ENCODE results near the gene LMO3. TPM values are rescaled to one million over a fixed set of nuclear protein-coding genes. Genes with fewer than 3 reads are reported as not detected.

LMO3 gene
- total RNA-seq, 1 donor from 2014 or later, result 0.26 TPM

- H3K4me3 ChIP-seq (ENCODE audit: low read depth, low read length), result no peak overlapping the region
- no peak for TF ChIP-seq CTCF (IDR thresholded peaks at IDR 0.05; ENCODE audit: insufficient read depth, low read length, severe bottlenecking)
- H3K36me3 ChIP-seq (ENCODE audit: control insufficient read depth, insufficient read depth, low read length), result no peaks in the 10 kb centered on the region
- no peaks in the 10 kb centered on the region for H3K27me3 ChIP-seq (ENCODE audit: control insufficient read depth, insufficient read depth, low read length)
- no peak for DNase-seq (ENCODE audit: low read depth)
- FAIRE-seq, result no peak
Measured at GRCh38 chr12:16562921-16563320, 43.0 kb downstream of the LMO3 start.

GRCh38 chr12:16562435-16562834 lies 43.5 kb downstream of the LMO3 start:
- TF ChIP-seq CTCF (IDR thresholded peaks at IDR 0.05; ENCODE audit: insufficient read depth, low read length, severe bottlenecking), result no peak
- FAIRE-seq, result no peak

GRCh38 chr12:16560273-16560672 lies 45.7 kb downstream of the LMO3 start:
- Histone ChIP-seq H3K27me3 (ENCODE audit: control insufficient read depth, insufficient read depth, low read length) (no peaks in the 10 kb centered on the region), H3K36me3 (ENCODE audit: control insufficient read depth, insufficient read depth, low read length) (no peaks in the 10 kb centered on the region), H3K4me3 (ENCODE audit: low read depth, low read length) (no peak overlapping the region)
- no peak for TF ChIP-seq CTCF (IDR thresholded peaks at IDR 0.05; ENCODE audit: insufficient read depth, low read length, severe bottlenecking)
- no peak for DNase-seq (ENCODE audit: low read depth)
- no peak for FAIRE-seq

More at GRCh38 chr12:16562435-16562834, 43.5 kb downstream of the LMO3 start:
- H3K27me3 ChIP-seq (ENCODE audit: control insufficient read depth, insufficient read depth, low read length), result no peaks in the 10 kb centered on the region
- DNase-seq (ENCODE audit: low read depth), result no peak
- H3K4me3 ChIP-seq (ENCODE audit: low read depth, low read length), result no peak overlapping the region
- H3K36me3 ChIP-seq (ENCODE audit: control insufficient read depth, insufficient read depth, low read length), result no peaks in the 10 kb centered on the region

GRCh38 chr12:16555630-16556029 lies 50.3 kb downstream of the LMO3 start:
- DNase-seq (ENCODE audit: low read depth), result peak; percentile 92
- Histone ChIP-seq H3K27me3 (ENCODE audit: control insufficient read depth, insufficient read depth, low read length) (no peaks in the 10 kb centered on the region), H3K36me3 (ENCODE audit: control insufficient read depth, insufficient read depth, low read length) (no peaks in the 10 kb centered on the region), H3K4me3 (ENCODE audit: low read depth, low read length) (no peak overlapping the region)
- FAIRE-seq, result no peak
- no peak for TF ChIP-seq CTCF (IDR thresholded peaks at IDR 0.05; ENCODE audit: insufficient read depth, low read length, severe bottlenecking)

GRCh38 chr12:16553457-16553856 lies 52.5 kb downstream of the LMO3 start:
- no peak overlapping the region for H3K4me3 ChIP-seq (ENCODE audit: low read depth, low read length)
- TF ChIP-seq CTCF (IDR thresholded peaks at IDR 0.05; ENCODE audit: insufficient read depth, low read length, severe bottlenecking), result no peak
- no peaks in the 10 kb centered on the region for H3K36me3 ChIP-seq (ENCODE audit: control insufficient read depth, insufficient read depth, low read length)
- no peaks in the 10 kb centered on the region for H3K27me3 ChIP-seq (ENCODE audit: control insufficient read depth, insufficient read depth, low read length)
- DNase-seq (ENCODE audit: low read depth) (peak; percentile 72), FAIRE-seq (no peak)

GRCh38 chr12:16552301-16552700 lies 53.7 kb downstream of the LMO3 start:
- TF ChIP-seq CTCF (IDR thresholded peaks at IDR 0.05; ENCODE audit: insufficient read depth, low read length, severe bottlenecking), result no peak
- no peaks in the 10 kb centered on the region for H3K27me3 ChIP-seq (ENCODE audit: control insufficient read depth, insufficient read depth, low read length)
- H3K4me3 ChIP-seq (ENCODE audit: low read depth, low read length), result no peak overlapping the region
- FAIRE-seq, result no peak
- DNase-seq (ENCODE audit: low read depth), result no peak
- no peaks in the 10 kb centered on the region for H3K36me3 ChIP-seq (ENCODE audit: control insufficient read depth, insufficient read depth, low read length)

All from bronchial epithelial cell (primary cell).